ENCODE data around the gene MKRN2.
"Not testable (repeated sequence)": the region's sequence is repeated elsewhere in the genome, so short reads cannot be mapped to it uniquely, and the experiment has no call there.

DNA sequence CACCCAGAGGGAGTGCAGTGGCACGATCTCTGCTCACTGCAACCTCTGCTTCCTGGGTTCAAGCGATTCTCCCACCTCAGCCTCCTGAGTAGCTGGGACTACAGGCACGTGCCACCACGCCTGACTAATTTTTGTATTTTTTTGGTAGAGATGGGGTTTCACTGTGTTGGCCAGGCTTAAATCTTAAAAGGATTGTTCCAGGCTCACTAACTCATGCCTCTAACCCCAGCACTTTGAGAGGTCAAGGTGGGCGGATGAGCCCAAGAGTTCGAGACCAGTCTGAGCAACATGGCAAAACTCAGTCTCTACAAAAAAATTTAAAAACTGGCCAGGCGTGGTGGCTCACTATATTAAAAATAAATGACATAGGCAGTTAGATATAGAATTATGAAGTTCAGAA is 74.0 kb downstream of the MKRN2 start:
- not testable (repeated sequence) for TF ChIP-seq POLR2A (IDR thresholded peaks at IDR 0.05)
- TF ChIP-seq, protein P1, sequence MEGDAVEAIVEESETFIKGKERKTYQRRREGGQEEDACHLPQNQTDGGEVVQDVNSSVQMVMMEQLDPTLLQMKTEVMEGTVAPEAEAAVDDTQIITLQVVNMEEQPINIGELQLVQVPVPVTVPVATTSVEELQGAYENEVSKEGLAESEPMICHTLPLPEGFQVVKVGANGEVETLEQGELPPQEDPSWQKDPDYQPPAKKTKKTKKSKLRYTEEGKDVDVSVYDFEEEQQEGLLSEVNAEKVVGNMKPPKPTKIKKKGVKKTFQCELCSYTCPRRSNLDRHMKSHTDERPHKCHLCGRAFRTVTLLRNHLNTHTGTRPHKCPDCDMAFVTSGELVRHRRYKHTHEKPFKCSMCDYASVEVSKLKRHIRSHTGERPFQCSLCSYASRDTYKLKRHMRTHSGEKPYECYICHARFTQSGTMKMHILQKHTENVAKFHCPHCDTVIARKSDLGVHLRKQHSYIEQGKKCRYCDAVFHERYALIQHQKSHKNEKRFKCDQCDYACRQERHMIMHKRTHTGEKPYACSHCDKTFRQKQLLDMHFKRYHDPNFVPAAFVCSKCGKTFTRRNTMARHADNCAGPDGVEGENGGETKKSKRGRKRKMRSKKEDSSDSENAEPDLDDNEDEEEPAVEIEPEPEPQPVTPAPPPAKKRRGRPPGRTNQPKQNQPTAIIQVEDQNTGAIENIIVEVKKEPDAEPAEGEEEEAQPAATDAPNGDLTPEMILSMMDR (IDR thresholded peaks at IDR 0.05), result not testable (repeated sequence)

Data from lower leg skin (tissue), 3 donors.